ENCODE data around the gene DCUN1D4. TPM values are rescaled to one million over a fixed set of nuclear protein-coding genes. Genes with fewer than 3 reads are reported as not detected.
A peak's percentile ranks its signal among the peaks of the same experiment; 100 is the strongest.

The DCUN1D4 gene
- total and polyA plus RNA-seq, 2 experiments from 2014 or later, result 17.3 to 39.9 TPM

DNA sequence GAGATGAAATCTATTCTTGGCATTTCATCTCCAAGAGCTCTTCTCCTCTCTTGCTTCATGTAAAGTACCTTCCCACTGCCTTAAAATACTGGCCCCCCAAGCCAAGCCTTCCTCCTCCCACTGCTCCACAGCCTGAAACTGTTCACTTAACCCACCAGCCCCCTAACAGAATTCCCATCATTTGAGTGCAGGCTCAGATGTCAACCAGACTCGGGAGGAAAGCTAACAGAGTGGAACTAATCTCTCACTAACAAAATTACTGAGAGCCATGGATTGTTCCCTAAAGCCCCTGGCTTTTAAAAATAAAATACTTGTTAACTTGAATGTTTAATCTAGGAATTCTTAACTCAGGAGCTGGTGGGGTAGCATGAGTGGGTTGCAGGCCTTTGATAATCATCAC, 7.1 kb upstream of the DCUN1D4 start:
- H3K79me2 ChIP-seq, result no peaks in the 10 kb centered on the region
- H3K9me3 ChIP-seq (ENCODE audit: low read depth), result no peaks in the 10 kb centered on the region
- H3K36me3 ChIP-seq (replicated peaks; ENCODE audit: insufficient read depth, low read depth), result no peaks in the 10 kb centered on the region
- H3K27ac ChIP-seq, result no peak overlapping the region
- H3K4me3 ChIP-seq, result no peak overlapping the region
- 19% methylated on average over 1 of the region's 1 CpG for WGBS (ENCODE audit: low lambda C conversion rate, missing lambda C conversion rate)
- H3K4me2 ChIP-seq, result no peak overlapping the region
- no peaks in the 10 kb centered on the region for H3K4me1 ChIP-seq (ENCODE audit: insufficient read depth)
- no peaks in the 10 kb centered on the region for H4K20me1 ChIP-seq (ENCODE audit: insufficient read depth, poor library complexity, severe bottlenecking)
- H2AFZ ChIP-seq, result no peak overlapping the region
- TF ChIP-seq EZH2phosphoT487 (IDR thresholded peaks at IDR 0.05; ENCODE audit: low read depth, severe bottlenecking, unreplicated experiment) (no peak), EZH2 (IDR thresholded peaks at IDR 0.05; ENCODE audit: borderline replicate concordance) (no peak)
- TF ChIP-seq, protein P1, sequence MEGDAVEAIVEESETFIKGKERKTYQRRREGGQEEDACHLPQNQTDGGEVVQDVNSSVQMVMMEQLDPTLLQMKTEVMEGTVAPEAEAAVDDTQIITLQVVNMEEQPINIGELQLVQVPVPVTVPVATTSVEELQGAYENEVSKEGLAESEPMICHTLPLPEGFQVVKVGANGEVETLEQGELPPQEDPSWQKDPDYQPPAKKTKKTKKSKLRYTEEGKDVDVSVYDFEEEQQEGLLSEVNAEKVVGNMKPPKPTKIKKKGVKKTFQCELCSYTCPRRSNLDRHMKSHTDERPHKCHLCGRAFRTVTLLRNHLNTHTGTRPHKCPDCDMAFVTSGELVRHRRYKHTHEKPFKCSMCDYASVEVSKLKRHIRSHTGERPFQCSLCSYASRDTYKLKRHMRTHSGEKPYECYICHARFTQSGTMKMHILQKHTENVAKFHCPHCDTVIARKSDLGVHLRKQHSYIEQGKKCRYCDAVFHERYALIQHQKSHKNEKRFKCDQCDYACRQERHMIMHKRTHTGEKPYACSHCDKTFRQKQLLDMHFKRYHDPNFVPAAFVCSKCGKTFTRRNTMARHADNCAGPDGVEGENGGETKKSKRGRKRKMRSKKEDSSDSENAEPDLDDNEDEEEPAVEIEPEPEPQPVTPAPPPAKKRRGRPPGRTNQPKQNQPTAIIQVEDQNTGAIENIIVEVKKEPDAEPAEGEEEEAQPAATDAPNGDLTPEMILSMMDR (IDR thresholded peaks at IDR 0.05; ENCODE audit: poor library complexity), result no peak
- H3K27me3 ChIP-seq, result no peaks in the 10 kb centered on the region
- no peak for DNase-seq (ENCODE audit: low spot score)
- no peaks in the 10 kb centered on the region for H3K9me2 ChIP-seq (replicated peaks; ENCODE audit: insufficient read depth)

DNA sequence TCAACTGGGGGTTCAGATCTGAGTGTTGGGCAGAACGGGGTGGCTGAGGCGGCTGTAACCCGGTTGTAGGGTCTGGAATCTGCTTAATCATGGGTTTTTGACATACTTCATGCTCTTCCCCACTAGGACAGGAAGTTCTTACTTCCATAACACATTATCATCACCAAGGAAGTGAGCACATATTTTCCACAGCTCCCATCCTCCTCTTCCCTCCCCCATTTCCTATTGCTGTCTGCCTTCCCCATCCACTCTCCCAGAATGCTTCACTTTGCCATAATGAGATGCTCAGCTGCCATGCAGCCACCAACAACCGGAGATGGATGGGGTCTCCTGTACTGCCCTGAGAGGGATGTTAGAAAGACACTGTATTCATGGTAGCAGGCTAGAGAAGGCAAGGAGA, 6.4 kb upstream of the DCUN1D4 start:
- Histone ChIP-seq H3K4me1 (ENCODE audit: insufficient read depth) (no peaks in the 10 kb centered on the region), H3K27ac (no peak overlapping the region), H4K20me1 (ENCODE audit: insufficient read depth, poor library complexity, severe bottlenecking) (no peaks in the 10 kb centered on the region), H3K36me3 (replicated peaks; ENCODE audit: insufficient read depth, low read depth) (no peaks in the 10 kb centered on the region), H3K9me2 (replicated peaks; ENCODE audit: insufficient read depth) (no peaks in the 10 kb centered on the region), H3K9me3 (ENCODE audit: low read depth) (no peaks in the 10 kb centered on the region), H3K27me3 (no peaks in the 10 kb centered on the region), H2AFZ (no peak overlapping the region), H3K4me2 (no peak overlapping the region), H3K79me2 (no peaks in the 10 kb centered on the region), H3K4me3 (no peak overlapping the region)
- TF ChIP-seq EZH2 (IDR thresholded peaks at IDR 0.05; ENCODE audit: borderline replicate concordance) (no peak), EZH2phosphoT487 (IDR thresholded peaks at IDR 0.05; ENCODE audit: low read depth, severe bottlenecking, unreplicated experiment) (no peak)
- TF ChIP-seq, protein P1 (IDR thresholded peaks at IDR 0.05; ENCODE audit: poor library complexity), result no peak
- 74% methylated on average over 4 of the region's 4 CpGs for WGBS (ENCODE audit: low lambda C conversion rate, missing lambda C conversion rate)
- DNase-seq (ENCODE audit: low spot score), result no peak

DNA sequence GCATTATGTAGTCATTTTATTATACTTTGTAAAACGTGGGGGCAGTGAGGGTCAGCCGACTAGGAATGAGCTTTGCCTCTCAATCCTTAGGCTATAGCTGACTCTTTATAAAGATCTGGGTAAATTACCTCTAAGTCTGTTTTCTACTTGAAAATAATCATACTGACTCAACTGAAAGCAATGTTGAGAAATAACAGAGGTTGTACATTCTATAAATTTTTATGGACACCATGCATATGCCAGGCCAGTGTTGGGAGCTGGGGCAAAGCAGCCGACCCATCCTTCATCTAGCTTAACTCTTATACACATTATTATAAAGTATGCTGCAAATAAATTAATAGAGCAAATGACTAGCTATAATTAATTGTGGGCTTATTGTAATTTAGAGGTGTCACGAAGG, 2.2 kb upstream of the DCUN1D4 start:
- TF ChIP-seq EZH2phosphoT487 (IDR thresholded peaks at IDR 0.05; ENCODE audit: low read depth, severe bottlenecking, unreplicated experiment) (no peak), EZH2 (IDR thresholded peaks at IDR 0.05; ENCODE audit: borderline replicate concordance) (no peak)
- TF ChIP-seq, protein P1 (IDR thresholded peaks at IDR 0.05; ENCODE audit: poor library complexity), result no peak
- H3K36me3 ChIP-seq (replicated peaks; ENCODE audit: insufficient read depth, low read depth), result no peaks in the 10 kb centered on the region
- H3K4me3 ChIP-seq, result no peak overlapping the region
- no peak overlapping the region for H3K4me2 ChIP-seq
- H3K27me3 ChIP-seq, result no peaks in the 10 kb centered on the region
- H2AFZ ChIP-seq, result no peak overlapping the region
- no peaks in the 10 kb centered on the region for H3K9me2 ChIP-seq (replicated peaks; ENCODE audit: insufficient read depth)
- no peak overlapping the region for H3K27ac ChIP-seq
- H3K79me2 ChIP-seq, result peaks cover 14% of the 10 kb centered on the region
- 70% methylated on average over 4 of the region's 4 CpGs for WGBS (ENCODE audit: low lambda C conversion rate, missing lambda C conversion rate)
- no peaks in the 10 kb centered on the region for H3K4me1 ChIP-seq (ENCODE audit: insufficient read depth)
- no peak for DNase-seq (ENCODE audit: low spot score)
- H4K20me1 ChIP-seq (ENCODE audit: insufficient read depth, poor library complexity, severe bottlenecking), result peaks cover 8% of the 10 kb centered on the region
- no peaks in the 10 kb centered on the region for H3K9me3 ChIP-seq (ENCODE audit: low read depth)

DNA sequence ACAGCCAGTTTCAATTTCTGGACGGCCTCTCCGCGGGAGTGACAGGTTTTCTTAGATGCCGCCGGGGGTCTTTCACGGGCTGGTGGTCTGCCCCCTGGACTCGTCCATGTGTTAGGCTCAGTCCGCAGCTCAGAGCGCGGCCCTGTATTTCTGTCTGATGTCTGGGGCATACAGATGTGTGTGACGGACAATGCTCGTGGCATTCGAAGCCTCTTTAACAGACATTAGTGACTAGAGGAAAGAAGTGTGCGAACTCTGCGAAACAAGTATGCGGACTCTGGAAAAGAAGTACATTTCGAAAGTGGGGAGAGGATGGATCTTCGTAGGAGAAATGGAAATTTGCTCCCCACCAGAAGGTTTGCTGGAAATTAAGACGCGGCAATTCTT, 793 bp upstream of the DCUN1D4 start:
- Histone ChIP-seq H3K4me3 (peak overlapping the region; percentile 72), H3K4me1 (ENCODE audit: insufficient read depth) (no peaks in the 10 kb centered on the region), H3K36me3 (replicated peaks; ENCODE audit: insufficient read depth, low read depth) (no peaks in the 10 kb centered on the region), H3K27ac (peak overlapping the region; percentile 84), H3K4me2 (peak overlapping the region; percentile 93), H3K27me3 (no peaks in the 10 kb centered on the region), H3K79me2 (peaks cover 28% of the 10 kb centered on the region), H4K20me1 (ENCODE audit: insufficient read depth, poor library complexity, severe bottlenecking) (peaks cover 19% of the 10 kb centered on the region), H3K9me2 (replicated peaks; ENCODE audit: insufficient read depth) (no peaks in the 10 kb centered on the region), H2AFZ (peak overlapping the region; percentile 98), H3K9me3 (ENCODE audit: low read depth) (no peaks in the 10 kb centered on the region)
- no peak for TF ChIP-seq EZH2phosphoT487 (IDR thresholded peaks at IDR 0.05; ENCODE audit: low read depth, severe bottlenecking, unreplicated experiment)
- TF ChIP-seq EZH2 (IDR thresholded peaks at IDR 0.05; ENCODE audit: borderline replicate concordance), result no peak
- TF ChIP-seq, protein P1 (IDR thresholded peaks at IDR 0.05; ENCODE audit: poor library complexity), result no peak
- 2% methylated on average over 20 of the region's 20 CpGs for WGBS (ENCODE audit: low lambda C conversion rate, missing lambda C conversion rate)
- DNase-seq (ENCODE audit: low spot score), result peak; percentile 34

Data from hepatocyte (in vitro differentiated cells).